Measurements from ENCODE around the gene MAPKAPK3. TPM values are rescaled to one million over a fixed set of nuclear protein-coding genes. Genes with fewer than 3 reads are reported as not detected.

Gene MAPKAPK3
- total RNA-seq: 42.9 TPM
- 10 to 100 TPM; 47.0 to 52.9 (median 49.5) TPM for polyA plus RNA-seq

DNA sequence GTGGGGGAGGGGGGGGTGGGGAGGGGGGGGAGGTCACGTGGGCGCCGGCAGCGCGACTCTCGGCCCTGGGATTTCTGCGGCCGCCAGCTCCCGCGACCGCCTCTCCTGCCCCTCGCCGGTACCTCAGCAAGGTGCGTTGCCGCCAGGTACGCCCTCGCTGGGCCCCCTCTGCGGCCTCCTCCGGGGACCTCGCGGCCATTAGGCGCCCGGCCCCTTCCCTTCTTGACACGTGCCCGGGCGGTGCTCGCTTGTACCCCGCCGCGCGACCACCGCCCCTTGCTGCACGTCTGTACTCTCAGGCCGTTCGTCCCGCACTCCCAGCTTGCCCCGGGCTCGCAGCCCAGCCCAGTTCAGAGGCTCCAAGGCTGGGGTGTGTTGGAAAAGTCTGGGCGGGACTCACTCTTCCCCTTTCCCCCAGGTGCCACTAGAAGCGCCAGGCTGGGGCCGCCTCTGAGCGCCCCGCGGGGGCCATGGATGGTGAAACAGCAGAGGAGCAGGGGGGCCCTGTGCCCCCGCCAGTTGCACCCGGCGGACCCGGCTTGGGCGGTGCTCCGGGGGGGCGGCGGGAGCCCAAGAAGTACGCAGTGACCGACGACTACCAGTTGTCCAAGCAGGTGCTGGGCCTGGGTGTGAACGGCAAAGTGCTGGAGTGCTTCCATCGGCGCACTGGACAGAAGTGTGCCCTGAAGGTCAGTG lies at the start of gene MAPKAPK3:
Gene MAPKAPK3, plus strand, starts transcription at position 56 of the 696 bp plus-strand sequence. Its CDS starts 415 bp downstream, at position 471.
- DNase-seq (no peak), ATAC-seq (ENCODE audit: low read depth in 2 of 2) (peak in 1 of 2 donors; percentile 0)
- Mint-ChIP-seq H3K4me3 (peak within 1 kb of the TSS; percentile 89 to 94 (median 92)), H3K27ac (peak within 1 kb of the TSS; percentile 91 to 95 (median 94)), H3K27me3 (no peaks in the 10 kb centered on the region), H3K36me3 (peaks cover 1% of the 10 kb centered on the region), H3K9me3 (peaks cover 0 to 3% (median 0%) of the 10 kb centered on the region in 7 donors), H3K4me1 (peaks cover 12 to 79% (median 49%) of the 10 kb centered on the region in 4 donors)
- H3K27ac ChIP-seq (ENCODE audit: insufficient read depth, low read length, poor library complexity, severe bottlenecking): peak within 1 kb of the TSS; percentile 88
- H3K36me3 ChIP-seq (ENCODE audit: control insufficient read depth, insufficient read depth, low read length): peaks cover 4% of the 10 kb centered on the region
- peak within 1 kb of the TSS; percentile 97 for H3K4me3 ChIP-seq (ENCODE audit: low read depth, low read length)
- no peaks in the 10 kb centered on the region for H3K27me3 ChIP-seq (ENCODE audit: control insufficient read depth, insufficient read depth, low read length)
- peaks cover 79% of the 10 kb centered on the region for H3K4me1 ChIP-seq (ENCODE audit: control insufficient read depth, insufficient read depth, low read length, poor library complexity, severe bottlenecking)
- no peaks in the 10 kb centered on the region for H3K9me3 ChIP-seq (ENCODE audit: control insufficient read depth in 2 of 2, low read length in 2 of 2)

DNA sequence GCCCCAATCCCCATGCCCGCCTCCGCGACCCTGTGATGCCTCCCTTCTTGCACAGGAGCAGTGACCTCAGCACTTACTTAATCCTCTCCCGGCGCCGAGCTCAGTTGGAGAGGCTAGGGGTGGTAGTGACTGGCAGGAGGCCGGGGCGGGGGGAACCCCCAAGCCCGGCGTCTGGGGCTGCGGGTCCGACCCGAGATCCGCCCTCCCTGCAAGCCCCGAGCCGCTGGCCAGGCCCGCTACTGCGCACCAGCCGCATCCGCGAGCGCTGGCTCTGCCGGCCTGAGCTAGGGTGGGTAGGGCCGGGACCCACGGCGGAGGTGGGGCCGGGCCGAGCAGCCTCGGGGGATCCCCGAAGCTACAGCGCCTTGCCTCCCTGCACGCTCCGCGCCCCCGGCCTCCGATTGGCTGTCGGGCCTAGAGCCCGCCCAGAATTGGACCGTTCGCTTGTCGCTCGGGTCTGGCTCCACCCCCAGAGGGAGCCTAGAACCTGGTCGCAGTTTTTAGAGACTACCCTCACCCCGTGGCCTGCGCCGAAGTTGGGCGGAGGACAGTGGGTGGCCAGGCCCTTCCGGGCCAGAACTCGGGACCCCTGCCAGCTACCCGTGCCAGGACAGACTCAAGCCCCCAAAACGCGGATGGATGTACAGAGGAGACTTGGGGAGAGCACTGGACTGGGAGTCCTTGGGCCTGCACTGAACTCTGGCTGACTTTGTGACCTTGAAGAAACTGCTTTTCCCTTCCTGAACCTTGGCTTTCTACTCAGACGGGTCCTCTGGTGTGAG lies 49.4 kb upstream of the MAPKAPK3 start, which contains the start of gene C3orf18:
Gene C3orf18, minus strand, starts transcription at position 362 of the 782 bp plus-strand sequence. CDS start 2,048 bp downstream, outside the sequence.
- Histone ChIP-seq H3K27me3 (ENCODE audit: control insufficient read depth, insufficient read depth, low read length) (no peaks in the 10 kb centered on the region), H3K4me1 (ENCODE audit: control insufficient read depth, insufficient read depth, low read length, poor library complexity, severe bottlenecking) (peaks cover 58% of the 10 kb centered on the region), H3K4me3 (ENCODE audit: low read depth, low read length) (peak within 1 kb of the TSS; percentile 75), H3K9me3 (ENCODE audit: control insufficient read depth in 2 of 2, low read length in 2 of 2) (no peaks in the 10 kb centered on the region), H3K27ac (ENCODE audit: insufficient read depth, low read length, poor library complexity, severe bottlenecking) (peak within 1 kb of the TSS; percentile 92), H3K36me3 (ENCODE audit: control insufficient read depth, insufficient read depth, low read length) (no peaks in the 10 kb centered on the region)
- ATAC-seq (ENCODE audit: low read depth in 2 of 2) (peak; percentile 75 to 77), DNase-seq (peak; percentile 93 to 97 (median 93))
- Mint-ChIP-seq H3K9me3 (no peaks in the 10 kb centered on the region), H3K27ac (peak within 1 kb of the TSS; percentile 84 to 98 (median 95)), H3K4me1 (peaks cover 5 to 66% (median 45%) of the 10 kb centered on the region in 4 donors), H3K27me3 (no peaks in the 10 kb centered on the region), H3K4me3 (peak within 1 kb of the TSS; percentile 93 to 98 (median 98)), H3K36me3 (no peaks in the 10 kb centered on the region)

DNA sequence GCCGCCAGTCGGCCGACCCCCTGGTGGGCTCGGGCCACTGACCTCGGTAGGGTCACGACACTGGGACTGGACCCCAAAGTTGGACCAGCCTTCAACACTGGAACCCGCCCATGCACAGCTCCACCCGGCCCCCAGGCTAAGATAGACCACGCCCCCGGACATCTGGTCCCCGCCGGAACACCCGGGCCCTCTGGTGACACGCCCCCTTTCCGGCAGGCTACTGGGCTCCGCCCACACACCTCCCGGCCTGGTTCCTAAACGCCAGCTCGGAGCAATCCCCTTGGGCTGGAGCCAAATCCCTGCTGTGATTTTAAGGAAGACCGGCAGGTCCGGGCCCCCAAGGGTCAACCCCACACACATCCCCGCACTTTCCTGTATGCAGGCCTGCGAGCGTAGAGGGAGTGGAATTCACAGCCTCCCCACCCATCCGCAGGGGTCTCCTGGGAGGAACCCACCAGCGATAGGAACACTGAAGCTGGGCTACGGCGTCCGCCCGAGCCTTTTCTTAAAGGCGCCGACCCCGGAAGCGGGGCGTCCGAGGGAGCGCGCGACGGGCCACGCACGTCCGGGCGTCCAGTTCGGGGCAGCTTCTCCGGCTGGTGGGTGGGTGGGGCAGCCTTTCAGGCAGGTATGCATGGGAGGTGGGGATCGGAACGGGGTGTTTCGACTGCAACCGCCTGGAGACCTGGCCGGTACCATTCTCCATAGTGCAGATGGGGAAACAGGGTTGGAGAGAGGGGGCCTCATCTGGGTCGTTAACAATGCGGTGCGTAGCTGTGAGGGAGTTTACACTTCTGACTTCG lies 47.8 kb upstream of the MAPKAPK3 start, which contains the start of gene HEMK1:
Gene HEMK1, plus strand, starts transcription at position 576 of the 803 bp plus-strand sequence. CDS start 1,583 bp downstream, outside the sequence.
- H3K4me1 Mint-ChIP-seq: peaks cover 5 to 79% (median 57%) of the 10 kb centered on the region in 4 donors
- ATAC-seq (ENCODE audit: low read depth in 2 of 2) (peak; percentile 43 to 49), DNase-seq (peak; percentile 90 to 95 (median 91))
- no peaks in the 10 kb centered on the region for H3K36me3 Mint-ChIP-seq
- H3K27me3 ChIP-seq (ENCODE audit: control insufficient read depth, insufficient read depth, low read length): no peaks in the 10 kb centered on the region
- no peaks in the 10 kb centered on the region for H3K9me3 Mint-ChIP-seq
- peak within 1 kb of the TSS; percentile 93 to 98 (median 98) for H3K4me3 Mint-ChIP-seq
- no peaks in the 10 kb centered on the region for H3K9me3 ChIP-seq (ENCODE audit: control insufficient read depth in 2 of 2, low read length in 2 of 2)
- peaks cover 74% of the 10 kb centered on the region for H3K4me1 ChIP-seq (ENCODE audit: control insufficient read depth, insufficient read depth, low read length, poor library complexity, severe bottlenecking)
- peak within 1 kb of the TSS; percentile 92 to 98 (median 95) for H3K27ac Mint-ChIP-seq
- H3K27me3 Mint-ChIP-seq: no peaks in the 10 kb centered on the region
- peak within 1 kb of the TSS; percentile 92 for H3K27ac ChIP-seq (ENCODE audit: insufficient read depth, low read length, poor library complexity, severe bottlenecking)
- H3K4me3 ChIP-seq (ENCODE audit: low read depth, low read length): peak within 1 kb of the TSS; percentile 75
- no peaks in the 10 kb centered on the region for H3K36me3 ChIP-seq (ENCODE audit: control insufficient read depth, insufficient read depth, low read length)

DNA sequence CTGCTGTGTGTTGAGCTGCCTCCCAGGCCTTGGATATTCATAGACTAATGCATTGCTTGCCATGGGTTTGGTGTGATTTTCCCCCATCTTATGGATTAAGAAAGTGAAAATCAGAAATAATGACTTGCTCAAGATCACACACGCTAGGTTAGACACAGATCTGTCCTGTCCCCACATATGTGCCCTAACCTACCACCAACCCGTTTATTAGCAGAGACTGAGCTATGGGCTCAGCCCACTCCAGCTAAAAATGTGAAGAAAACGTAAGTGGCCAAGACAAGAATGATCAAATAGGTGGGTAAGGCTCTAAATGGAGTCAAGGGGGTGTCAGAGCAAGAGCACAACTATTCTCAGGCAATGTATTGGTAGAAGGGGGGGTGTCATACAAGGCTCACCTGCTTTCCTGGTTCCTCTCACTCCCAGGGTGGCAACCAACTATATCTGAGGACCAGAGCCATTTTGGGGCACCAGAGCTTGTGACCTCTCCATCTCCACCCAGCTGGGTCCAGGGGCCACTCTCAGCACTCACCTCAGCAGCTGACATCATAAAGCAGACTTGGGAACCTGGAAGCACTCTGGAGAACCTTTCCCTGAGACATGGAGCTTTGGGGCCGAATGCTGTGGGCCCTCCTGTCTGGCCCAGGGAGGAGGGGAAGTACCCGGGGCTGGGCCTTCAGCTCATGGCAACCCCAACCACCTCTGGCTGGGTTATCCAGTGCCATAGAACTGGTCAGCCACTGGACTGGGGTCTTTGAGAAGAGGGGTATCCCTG lies 46.3 kb upstream of the MAPKAPK3 start:
- H3K4me1 ChIP-seq (ENCODE audit: control insufficient read depth, insufficient read depth, low read length, poor library complexity, severe bottlenecking): peaks cover 86% of the 10 kb centered on the region
- ATAC-seq (ENCODE audit: low read depth in 2 of 2) (no peak), DNase-seq (no peak)
- no peaks in the 10 kb centered on the region for H3K27me3 Mint-ChIP-seq
- no peaks in the 10 kb centered on the region for H3K27me3 ChIP-seq (ENCODE audit: control insufficient read depth, insufficient read depth, low read length)
- H3K9me3 ChIP-seq (ENCODE audit: control insufficient read depth in 2 of 2, low read length in 2 of 2): no peaks in the 10 kb centered on the region
- H3K4me3 Mint-ChIP-seq: peak overlapping the region; percentile 93 to 98 (median 98)
- no peaks in the 10 kb centered on the region for H3K36me3 ChIP-seq (ENCODE audit: control insufficient read depth, insufficient read depth, low read length)
- peak overlapping the region; percentile 51 for H3K4me3 ChIP-seq (ENCODE audit: low read depth, low read length)
- peak overlapping the region; percentile 92 to 95 (median 95) for H3K27ac Mint-ChIP-seq
- H3K9me3 Mint-ChIP-seq: no peaks in the 10 kb centered on the region
- peak overlapping the region; percentile 92 for H3K27ac ChIP-seq (ENCODE audit: insufficient read depth, low read length, poor library complexity, severe bottlenecking)
- H3K36me3 Mint-ChIP-seq: no peaks in the 10 kb centered on the region
- peaks cover 5 to 88% (median 58%) of the 10 kb centered on the region in 4 donors for H3K4me1 Mint-ChIP-seq

DNA sequence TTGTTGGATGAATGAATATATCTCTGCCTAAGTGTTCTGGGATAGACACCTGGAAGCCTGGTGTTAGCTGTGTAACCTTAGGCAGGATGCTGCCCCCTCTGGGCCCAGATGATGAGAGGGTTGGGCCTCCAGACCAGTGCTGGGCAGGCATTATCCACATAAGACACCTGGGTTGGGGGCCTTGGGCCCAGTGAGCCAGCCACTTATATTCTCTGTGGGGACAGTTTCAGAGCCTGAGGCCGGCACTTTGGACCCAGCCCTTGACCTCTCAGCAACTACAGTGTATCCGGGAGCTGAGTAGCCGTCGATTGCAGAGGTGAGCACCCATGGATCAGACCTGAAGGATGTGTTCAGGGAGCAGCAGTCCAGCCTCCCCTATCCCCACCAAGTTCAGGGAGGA lies 45.5 kb upstream of the MAPKAPK3 start:
- Histone ChIP-seq H3K4me3 (ENCODE audit: low read depth, low read length) (no peak overlapping the region), H3K27me3 (ENCODE audit: control insufficient read depth, insufficient read depth, low read length) (no peaks in the 10 kb centered on the region), H3K9me3 (ENCODE audit: control insufficient read depth in 2 of 2, low read length in 2 of 2) (no peaks in the 10 kb centered on the region), H3K27ac (ENCODE audit: insufficient read depth, low read length, poor library complexity, severe bottlenecking) (peak overlapping the region; percentile 92), H3K36me3 (ENCODE audit: control insufficient read depth, insufficient read depth, low read length) (no peaks in the 10 kb centered on the region), H3K4me1 (ENCODE audit: control insufficient read depth, insufficient read depth, low read length, poor library complexity, severe bottlenecking) (peaks cover 93% of the 10 kb centered on the region)
- Mint-ChIP-seq H3K4me1 (peaks cover 5 to 87% (median 57%) of the 10 kb centered on the region in 4 donors), H3K36me3 (no peaks in the 10 kb centered on the region), H3K27ac (peak overlapping the region in 1 of 3 donors; percentile 52), H3K9me3 (no peaks in the 10 kb centered on the region), H3K27me3 (no peaks in the 10 kb centered on the region), H3K4me3 (peak overlapping the region in 2 of 4 donors; percentile 41 to 98)
- DNase-seq (no peak), ATAC-seq (ENCODE audit: low read depth in 2 of 2) (no peak)

DNA sequence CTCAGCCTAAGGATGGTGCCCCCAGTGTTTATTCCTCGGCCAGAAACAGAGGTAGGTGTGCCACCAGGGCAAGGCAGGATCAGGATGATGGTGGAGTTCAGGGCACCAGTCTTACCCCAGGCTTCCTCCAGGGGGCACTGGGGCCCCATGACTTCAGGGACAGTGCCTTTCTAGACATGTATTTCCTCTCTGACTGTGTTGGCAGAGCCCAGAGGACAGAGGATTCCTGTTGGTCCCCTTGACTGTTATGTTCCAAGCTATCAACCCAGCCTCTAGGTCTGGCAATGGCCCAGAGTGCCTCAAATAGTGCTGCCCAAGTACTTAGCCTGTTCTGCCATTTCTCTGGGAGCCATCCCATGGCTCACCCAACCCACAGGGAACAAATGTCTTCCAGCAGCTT lies 44.8 kb upstream of the MAPKAPK3 start:
- no peaks in the 10 kb centered on the region for H3K36me3 Mint-ChIP-seq
- Histone ChIP-seq H3K36me3 (ENCODE audit: control insufficient read depth, insufficient read depth, low read length) (peaks cover 3% of the 10 kb centered on the region), H3K9me3 (ENCODE audit: control insufficient read depth in 2 of 2, low read length in 2 of 2) (no peaks in the 10 kb centered on the region), H3K27ac (ENCODE audit: insufficient read depth, low read length, poor library complexity, severe bottlenecking) (peak overlapping the region; percentile 75), H3K4me3 (ENCODE audit: low read depth, low read length) (peak overlapping the region; percentile 61), H3K4me1 (ENCODE audit: control insufficient read depth, insufficient read depth, low read length, poor library complexity, severe bottlenecking) (peaks cover 92% of the 10 kb centered on the region), H3K27me3 (ENCODE audit: control insufficient read depth, insufficient read depth, low read length) (no peaks in the 10 kb centered on the region)
- H3K4me3 Mint-ChIP-seq: peak overlapping the region; percentile 76 to 98 (median 80)
- DNase-seq: peak; percentile 66 to 92 (median 83)
- H3K27me3 Mint-ChIP-seq: no peaks in the 10 kb centered on the region
- no peaks in the 10 kb centered on the region for H3K9me3 Mint-ChIP-seq
- ATAC-seq (ENCODE audit: low read depth in 2 of 2): peak; percentile 19 to 24
- H3K4me1 Mint-ChIP-seq: peaks cover 5 to 81% (median 57%) of the 10 kb centered on the region in 4 donors
- peak overlapping the region; percentile 90 to 98 (median 93) for H3K27ac Mint-ChIP-seq
